ENCODE data around the gene PPDPF.

PPDPF gene

DNA sequence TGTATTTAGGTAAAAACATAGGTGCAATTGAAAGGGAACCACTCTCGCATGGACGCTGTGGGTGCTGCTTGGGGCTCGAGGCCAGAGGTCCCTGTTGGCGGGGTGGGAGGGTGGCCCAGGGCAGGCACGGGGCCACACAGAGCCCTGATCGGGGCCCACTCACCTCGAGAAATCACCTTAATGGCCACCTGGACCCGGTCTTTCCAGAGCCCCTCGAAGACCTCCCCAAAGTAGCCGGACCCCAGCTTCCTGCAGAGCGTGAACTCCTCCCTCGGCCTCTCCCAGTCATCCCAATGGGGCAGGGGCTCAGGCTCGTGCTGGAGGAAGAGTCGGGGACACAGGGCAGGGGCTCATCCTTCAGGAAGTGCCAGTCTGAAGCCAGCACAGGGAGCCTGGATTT lies 12.8 kb downstream of the PPDPF start:
- in situ Hi-C loops (cut with MboI; ENCODE audit: low sequenced_read_pairs, unreplicated experiment): loop anchor here (25.0 kb wide), 1 partner anchor 329 kb away; the partner anchor contains the start of genes ABHD16B and TPD52L2
- DNase-seq (ENCODE audit: low spot score): no peak
- TF ChIP-seq CTCF (IDR thresholded peaks at IDR 0.05; ENCODE audit: borderline replicate concordance, control extremely low read depth, extremely low read depth, insufficient read depth, missing control alignments): no peak

DNA sequence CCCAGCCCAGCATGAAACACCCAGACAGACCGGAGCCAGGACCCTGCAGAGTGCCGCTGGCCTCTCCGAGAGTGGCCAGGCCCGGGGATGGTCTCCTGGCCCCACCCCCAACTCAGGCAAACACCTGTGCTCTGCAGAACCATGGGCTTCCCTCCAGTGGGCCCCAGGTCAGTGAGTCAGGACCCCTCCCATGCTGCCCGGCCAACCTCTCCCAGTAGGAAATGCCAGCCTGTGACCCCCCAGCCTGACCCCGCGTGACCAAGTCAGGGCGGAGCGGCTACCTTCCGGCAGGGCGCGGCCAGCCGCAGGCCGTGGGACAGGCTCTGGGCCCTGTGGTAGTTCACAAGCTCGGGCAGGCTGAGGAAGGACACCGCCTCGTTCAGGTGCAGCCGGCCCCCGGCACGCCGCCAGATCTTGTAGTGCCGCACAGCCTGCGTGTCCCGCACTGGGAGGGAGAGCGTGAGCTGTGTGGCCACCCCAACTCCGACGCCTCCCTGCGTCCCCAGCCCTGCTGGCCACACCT lies 13.4 kb downstream of the PPDPF start:
- DNase-seq (ENCODE audit: low spot score): no peak
- in situ Hi-C loops (cut with MboI; ENCODE audit: low sequenced_read_pairs, unreplicated experiment): loop anchor here (25.0 kb wide), 1 partner anchor 328 kb away; the partner anchor contains the start of genes ABHD16B and TPD52L2
- TF ChIP-seq CTCF (IDR thresholded peaks at IDR 0.05; ENCODE audit: borderline replicate concordance, control extremely low read depth, extremely low read depth, insufficient read depth, missing control alignments): no peak

DNA sequence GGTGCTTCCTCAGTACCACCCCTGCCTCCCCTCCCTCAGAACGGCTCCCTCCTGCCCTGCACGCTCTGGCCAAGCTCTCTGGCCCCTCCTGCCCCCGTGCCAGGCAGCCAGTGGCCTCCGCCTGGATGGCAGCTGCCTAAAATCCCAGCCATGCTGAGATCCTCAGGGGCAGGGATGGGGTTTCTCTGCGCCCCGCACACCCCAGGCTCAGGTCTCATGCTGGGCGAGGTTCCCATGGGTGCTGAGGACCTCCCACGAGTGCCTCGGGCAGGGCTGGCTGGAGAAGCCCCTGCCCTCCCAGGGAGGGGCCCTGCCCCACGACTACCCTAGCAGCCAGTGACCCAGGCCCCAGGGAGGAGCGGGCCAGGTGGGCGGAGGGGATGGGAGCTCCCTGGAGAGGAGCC lies 13.9 kb downstream of the PPDPF start:
- in situ Hi-C loops (cut with MboI; ENCODE audit: low sequenced_read_pairs, unreplicated experiment): loop anchor here (25.0 kb wide), 1 partner anchor 328 kb away; the partner anchor contains the start of genes ABHD16B and TPD52L2
- no peak for TF ChIP-seq CTCF (IDR thresholded peaks at IDR 0.05; ENCODE audit: borderline replicate concordance, control extremely low read depth, extremely low read depth, insufficient read depth, missing control alignments)
- DNase-seq (ENCODE audit: low spot score): no peak

DNA sequence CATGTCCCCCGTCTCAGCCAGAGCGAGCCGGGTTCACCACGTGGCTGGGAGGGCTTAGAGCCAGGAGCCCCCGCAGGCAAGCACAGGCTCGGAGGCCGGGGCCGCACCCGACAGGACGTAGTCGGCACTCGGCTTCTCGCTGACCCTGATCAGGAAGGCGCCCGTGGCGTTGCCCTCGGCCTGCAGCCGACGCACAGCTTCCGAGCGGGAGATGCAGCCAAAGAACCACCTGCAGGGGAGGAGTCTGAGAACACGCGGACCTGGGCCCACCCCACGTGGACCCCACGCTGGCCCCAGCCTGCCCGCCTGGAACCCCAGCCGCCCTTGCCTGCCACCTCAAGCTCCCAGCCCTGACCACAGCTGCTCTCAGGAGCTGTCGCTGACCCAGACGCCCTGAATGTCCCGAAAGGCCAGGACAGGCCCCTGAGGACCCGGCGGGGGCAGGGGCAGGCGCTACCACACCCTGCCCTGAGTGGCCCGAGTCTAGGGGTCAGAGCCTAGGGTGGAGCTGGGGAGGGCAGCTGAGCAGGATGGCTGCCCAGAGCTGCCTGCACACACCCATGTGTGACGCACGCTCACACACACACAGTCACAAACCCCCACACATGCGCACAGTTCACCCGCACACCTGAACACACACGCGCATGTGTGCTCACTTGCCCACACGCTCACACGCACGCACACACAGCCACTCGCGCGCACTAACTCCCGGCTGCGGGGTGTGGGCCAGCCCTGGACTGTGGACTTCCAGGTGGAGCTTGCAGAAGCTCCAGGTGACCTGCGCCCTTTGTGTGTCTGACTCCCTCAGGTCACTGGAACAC lies 14.5 kb downstream of the PPDPF start:
- TF ChIP-seq CTCF (IDR thresholded peaks at IDR 0.05; ENCODE audit: borderline replicate concordance, control extremely low read depth, extremely low read depth, insufficient read depth, missing control alignments): no peak
- DNase-seq (ENCODE audit: low spot score): no peak
- in situ Hi-C loops (cut with MboI; ENCODE audit: low sequenced_read_pairs, unreplicated experiment): loop anchor here (25.0 kb wide), 1 partner anchor 327 kb away; the partner anchor contains the start of genes ABHD16B and TPD52L2

DNA sequence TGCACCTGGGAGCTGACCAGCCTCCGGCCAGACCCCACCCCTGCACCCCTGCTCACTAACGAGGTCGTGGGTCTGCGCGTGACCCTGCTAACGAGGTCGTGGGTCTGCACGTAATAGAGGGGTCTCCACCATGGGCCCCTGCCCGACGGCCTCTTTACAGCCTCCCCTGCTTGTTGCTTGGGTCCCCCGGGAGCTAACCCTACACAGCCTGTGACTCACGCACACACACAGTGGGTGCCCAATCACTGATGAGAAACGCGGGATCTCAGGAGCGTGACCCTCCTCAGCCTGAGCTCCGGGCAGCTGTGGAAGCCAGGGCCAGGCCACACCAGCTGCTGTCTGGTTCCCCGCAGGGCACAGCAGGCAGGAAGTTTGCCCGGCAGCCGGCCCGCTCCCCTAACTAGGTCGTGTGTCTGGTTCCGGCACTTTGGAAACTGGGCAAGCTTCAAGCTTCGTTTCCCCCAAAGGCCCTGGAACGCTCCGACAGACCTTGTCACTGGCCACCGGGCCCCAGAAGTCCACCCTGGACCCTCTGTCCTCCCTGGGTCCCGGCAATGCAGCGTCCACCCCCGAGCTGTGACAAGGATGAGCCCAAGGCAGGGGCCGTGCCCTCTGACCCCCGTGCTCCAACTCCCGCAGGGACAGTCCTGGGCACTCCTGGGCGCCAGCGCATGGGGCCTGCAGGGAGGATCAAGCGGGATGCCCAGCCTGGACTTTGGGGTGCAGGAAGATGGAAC lies 15.8 kb downstream of the PPDPF start:
- DNase-seq (ENCODE audit: low spot score): no peak
- no peak for TF ChIP-seq CTCF (IDR thresholded peaks at IDR 0.05; ENCODE audit: borderline replicate concordance, control extremely low read depth, extremely low read depth, insufficient read depth, missing control alignments)
- in situ Hi-C loops (cut with MboI; ENCODE audit: low sequenced_read_pairs, unreplicated experiment): loop anchor here (25.0 kb wide), 1 partner anchor 326 kb away; the partner anchor contains the start of genes ABHD16B and TPD52L2

DNA sequence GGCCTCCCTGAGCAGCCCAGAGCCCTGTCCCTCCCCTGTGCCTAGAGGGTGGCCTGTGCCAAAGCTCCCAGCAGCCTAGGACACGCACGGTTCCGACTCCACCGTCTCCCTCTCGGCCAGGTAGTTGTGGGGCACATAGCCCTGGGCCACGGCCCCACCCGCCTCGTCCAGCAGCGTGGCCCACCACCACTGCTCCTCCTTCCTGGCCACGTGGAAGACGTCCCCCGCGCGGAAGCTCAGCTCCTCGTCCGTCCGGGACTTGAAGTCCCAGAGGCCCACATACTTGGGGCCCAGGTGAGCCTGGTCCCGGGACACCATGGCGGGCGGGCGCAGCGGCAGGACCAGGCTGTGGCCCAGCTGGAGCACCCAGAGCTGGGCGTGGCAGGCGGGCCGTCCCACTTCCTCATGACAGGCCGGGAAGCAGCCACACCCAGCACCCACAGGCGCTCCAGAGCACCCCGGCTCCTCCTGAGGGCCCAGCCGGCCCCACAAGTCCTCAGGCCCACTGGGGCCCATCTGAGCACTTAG lies 16.5 kb downstream of the PPDPF start, which contains the start of gene PTK6:
TSS of gene PTK6 (minus strand) at position 380 of the 528 bp plus-strand sequence. CDS start at position 318, 62 bp downstream.
- no peak for TF ChIP-seq CTCF (IDR thresholded peaks at IDR 0.05; ENCODE audit: borderline replicate concordance, control extremely low read depth, extremely low read depth, insufficient read depth, missing control alignments)
- DNase-seq (ENCODE audit: low spot score): peak; percentile 77
- in situ Hi-C loops (cut with MboI; ENCODE audit: low sequenced_read_pairs, unreplicated experiment): loop anchor here (25.0 kb wide), 1 partner anchor 325 kb away; the partner anchor contains the start of genes ABHD16B and TPD52L2

Data from GM13976 (cell line).